ENCODE measurements around the gene AMIGO3. TPM values are rescaled to one million over a fixed set of nuclear protein-coding genes. Genes with fewer than 3 reads are reported as not detected.

AMIGO3 gene
- total and polyA plus RNA-seq, 2 of the 8 experiments (the other 6 are each of a cell fraction or from before 2014, with no cell fraction given), result 1.6 to 8.8 TPM

- no peak for TF ChIP-seq CTBP2 (IDR thresholded peaks at IDR 0.05; ENCODE audit: borderline replicate concordance, insufficient read depth, insufficient read length, low read length)
- TF ChIP-seq CHD2 (IDR thresholded peaks at IDR 0.05; ENCODE audit: low read length), result no peak
- no peak for TF ChIP-seq ASH2L (IDR thresholded peaks at IDR 0.05; ENCODE audit: low read length)
- no peak for TF ChIP-seq CBX5 (IDR thresholded peaks at IDR 0.05; ENCODE audit: low read depth, low read length)
- no peak for TF ChIP-seq TEAD4 (IDR thresholded peaks at IDR 0.05; ENCODE audit: low read depth, low read length)
Measured at GRCh38 chr3:49732597-49732996, 13.1 kb upstream of the AMIGO3 start (continued).
